ENCODE data around the gene ZNF516. TPM values are rescaled to one million over a fixed set of nuclear protein-coding genes. Genes with fewer than 3 reads are reported as not detected.

The ZNF516 gene
- total and polyA plus RNA-seq, 2 of the 13 experiments (the other 11 are each of a cell fraction or from before 2014, with no cell fraction given): 16.6 to 18.7 TPM

DNA sequence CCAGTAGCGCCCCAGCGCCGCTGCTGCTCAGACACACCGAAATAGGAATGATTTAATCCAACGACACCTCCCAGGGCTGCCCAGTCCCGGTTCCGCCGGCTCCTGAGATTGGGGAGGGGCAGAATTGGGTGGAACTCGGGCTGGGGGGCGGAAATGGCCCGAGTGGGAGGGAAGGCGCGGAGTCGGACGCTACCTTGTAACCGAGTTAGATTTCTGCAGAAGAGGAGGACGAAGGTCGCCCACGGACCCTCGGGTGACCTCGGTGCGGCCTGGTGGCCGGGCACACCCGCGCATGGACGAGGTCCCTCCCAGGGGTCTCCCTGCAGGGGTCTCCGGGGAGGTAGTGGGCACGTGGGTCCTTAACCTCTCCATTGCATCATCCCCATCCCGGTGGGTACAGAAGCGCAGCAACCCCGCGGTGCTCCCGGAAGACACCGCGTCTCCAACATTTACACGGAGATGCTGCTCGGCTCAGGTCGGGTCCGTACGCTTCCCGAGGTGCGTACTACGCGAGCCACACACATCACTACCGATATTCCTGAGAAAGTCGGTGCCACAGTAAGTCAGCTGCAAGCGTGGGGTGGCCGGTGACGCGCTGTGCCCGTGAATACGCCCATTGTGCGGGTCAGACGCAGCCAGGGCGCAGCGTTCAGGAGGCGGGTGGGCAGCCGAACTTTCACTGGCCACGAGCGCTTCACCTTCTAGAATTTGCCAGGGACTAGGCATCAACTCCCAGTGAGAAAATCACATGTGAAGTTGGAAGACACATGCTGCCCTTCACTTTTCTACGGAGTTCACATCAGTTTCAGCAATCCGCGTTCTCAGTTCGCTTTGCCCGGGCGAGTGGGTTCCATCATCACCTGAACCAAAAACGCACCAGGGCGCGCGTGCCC lies 3.0 kb downstream of the ZNF516 start (continued):
- TF ChIP-seq HMGXB4 (CRISPR knock-in tag; IDR thresholded peaks at IDR 0.05; ENCODE audit: borderline replicate concordance in 1 of 2, low read depth in 1 of 2) (0 out of 4 replicates have a peak, but pooled peaks of 1 of the 2 experiments have one; percentile 33), U2AF1 (optimal IDR thresholded peaks at IDR 0.05; ENCODE audit: low read depth, low read length) (peak; percentile 50), SMAD1 (CRISPR knock-in tag; IDR thresholded peaks at IDR 0.05; ENCODE audit: borderline replicate concordance, low read depth) (no peak), ZNF282 (IDR thresholded peaks at IDR 0.05; ENCODE audit: partially characterized antibody) (no peak), TARDBP (CRISPR knock-in tag; IDR thresholded peaks at IDR 0.05) (0 out of 2 replicates have a peak, but pooled peaks have one; percentile 13), NKX3-1 (CRISPR knock-in tag; IDR thresholded peaks at IDR 0.05) (no peak), MAF1 (CRISPR knock-in tag; IDR thresholded peaks at IDR 0.05; ENCODE audit: borderline replicate concordance) (no peak), IRF1 (CRISPR knock-in tag; IDR thresholded peaks at IDR 0.05; ENCODE audit: low read depth) (no peak), FOXM1 (CRISPR knock-in tag; IDR thresholded peaks at IDR 0.05) (no peak), ZNF33A (CRISPR knock-in tag; IDR thresholded peaks at IDR 0.05; ENCODE audit: borderline replicate concordance) (no peak), SIX4 (CRISPR knock-in tag; IDR thresholded peaks at IDR 0.05) (no peak), ZNF225 (CRISPR knock-in tag; IDR thresholded peaks at IDR 0.05) (no peak), DDIT3 (CRISPR knock-in tag; IDR thresholded peaks at IDR 0.05) (no peak)
- TF ChIP-seq, protein P1, sequence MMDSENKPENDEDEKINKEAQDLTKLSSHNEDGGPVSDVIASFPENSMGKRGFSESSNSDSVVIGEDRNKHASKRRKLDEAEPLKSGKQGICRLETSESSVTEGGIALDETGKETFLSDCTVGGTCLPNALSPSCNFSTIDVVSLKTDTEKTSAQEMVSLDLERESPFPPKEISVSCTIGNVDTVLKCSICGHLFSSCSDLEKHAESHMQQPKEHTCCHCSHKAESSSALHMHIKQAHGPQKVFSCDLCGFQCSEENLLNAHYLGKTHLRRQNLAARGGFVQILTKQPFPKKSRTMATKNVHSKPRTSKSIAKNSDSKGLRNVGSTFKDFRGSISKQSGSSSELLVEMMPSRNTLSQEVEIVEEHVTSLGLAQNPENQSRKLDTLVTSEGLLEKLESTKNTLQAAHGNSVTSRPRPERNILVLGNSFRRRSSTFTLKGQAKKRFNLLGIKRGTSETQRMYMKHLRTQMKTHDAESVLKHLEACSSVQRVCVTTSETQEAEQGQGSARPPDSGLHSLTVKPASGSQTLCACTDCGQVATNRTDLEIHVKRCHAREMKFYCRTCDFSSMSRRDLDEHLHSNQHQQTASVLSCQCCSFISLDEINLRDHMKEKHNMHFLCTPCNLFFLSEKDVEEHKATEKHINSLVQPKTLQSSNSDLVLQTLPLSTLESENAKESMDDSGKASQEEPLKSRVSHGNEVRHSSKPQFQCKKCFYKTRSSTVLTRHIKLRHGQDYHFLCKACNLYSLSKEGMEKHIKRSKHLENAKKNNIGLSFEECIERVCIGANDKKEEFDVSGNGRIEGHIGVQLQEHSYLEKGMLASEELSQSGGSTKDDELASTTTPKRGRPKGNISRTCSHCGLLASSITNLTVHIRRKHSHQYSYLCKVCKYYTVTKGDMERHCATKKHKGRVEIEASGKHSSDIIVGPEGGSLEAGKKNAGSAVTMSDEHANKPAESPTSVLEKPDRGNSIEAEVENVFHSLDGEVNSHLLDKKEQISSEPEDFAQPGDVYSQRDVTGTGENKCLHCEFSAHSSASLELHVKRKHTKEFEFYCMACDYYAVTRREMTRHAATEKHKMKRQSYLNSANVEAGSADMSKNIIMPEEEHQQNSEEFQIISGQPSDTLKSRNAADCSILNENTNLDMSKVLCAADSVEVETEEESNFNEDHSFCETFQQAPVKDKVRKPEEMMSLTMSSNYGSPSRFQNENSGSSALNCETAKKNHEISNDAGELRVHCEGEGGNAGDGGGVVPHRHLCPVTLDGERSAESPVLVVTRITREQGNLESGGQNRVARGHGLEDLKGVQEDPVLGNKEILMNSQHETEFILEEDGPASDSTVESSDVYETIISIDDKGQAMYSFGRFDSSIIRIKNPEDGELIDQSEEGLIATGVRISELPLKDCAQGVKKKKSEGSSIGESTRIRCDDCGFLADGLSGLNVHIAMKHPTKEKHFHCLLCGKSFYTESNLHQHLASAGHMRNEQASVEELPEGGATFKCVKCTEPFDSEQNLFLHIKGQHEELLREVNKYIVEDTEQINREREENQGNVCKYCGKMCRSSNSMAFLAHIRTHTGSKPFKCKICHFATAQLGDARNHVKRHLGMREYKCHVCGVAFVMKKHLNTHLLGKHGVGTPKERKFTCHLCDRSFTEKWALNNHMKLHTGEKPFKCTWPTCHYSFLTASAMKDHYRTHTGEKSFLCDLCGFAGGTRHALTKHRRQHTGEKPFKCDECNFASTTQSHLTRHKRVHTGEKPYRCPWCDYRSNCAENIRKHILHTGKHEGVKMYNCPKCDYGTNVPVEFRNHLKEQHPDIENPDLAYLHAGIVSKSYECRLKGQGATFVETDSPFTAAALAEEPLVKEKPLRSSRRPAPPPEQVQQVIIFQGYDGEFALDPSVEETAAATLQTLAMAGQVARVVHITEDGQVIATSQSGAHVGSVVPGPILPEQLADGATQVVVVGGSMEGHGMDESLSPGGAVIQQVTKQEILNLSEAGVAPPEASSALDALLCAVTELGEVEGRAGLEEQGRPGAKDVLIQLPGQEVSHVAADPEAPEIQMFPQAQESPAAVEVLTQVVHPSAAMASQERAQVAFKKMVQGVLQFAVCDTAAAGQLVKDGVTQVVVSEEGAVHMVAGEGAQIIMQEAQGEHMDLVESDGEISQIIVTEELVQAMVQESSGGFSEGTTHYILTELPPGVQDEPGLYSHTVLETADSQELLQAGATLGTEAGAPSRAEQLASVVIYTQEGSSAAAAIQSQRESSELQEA (CRISPR knock-in tag; IDR thresholded peaks at IDR 0.05; ENCODE audit: not compliant biosample characterization): no peak
- TF ChIP-seq, protein P2, sequence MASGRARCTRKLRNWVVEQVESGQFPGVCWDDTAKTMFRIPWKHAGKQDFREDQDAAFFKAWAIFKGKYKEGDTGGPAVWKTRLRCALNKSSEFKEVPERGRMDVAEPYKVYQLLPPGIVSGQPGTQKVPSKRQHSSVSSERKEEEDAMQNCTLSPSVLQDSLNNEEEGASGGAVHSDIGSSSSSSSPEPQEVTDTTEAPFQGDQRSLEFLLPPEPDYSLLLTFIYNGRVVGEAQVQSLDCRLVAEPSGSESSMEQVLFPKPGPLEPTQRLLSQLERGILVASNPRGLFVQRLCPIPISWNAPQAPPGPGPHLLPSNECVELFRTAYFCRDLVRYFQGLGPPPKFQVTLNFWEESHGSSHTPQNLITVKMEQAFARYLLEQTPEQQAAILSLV (CRISPR knock-in tag; IDR thresholded peaks at IDR 0.05; ENCODE audit: borderline replicate concordance): no peak
